CD4-positive, alpha-beta T cell treated with Interleukin-17A for 4 hours (primary cell): ENCODE results near the gene PAX3.

Experiments used
- DNase-seq: peaks from one replicate; pipeline ENCODE4 v3.0.0-alpha.2; 2020; ENCODE audit warnings: mixed read lengths

Gene PAX3

DNA sequence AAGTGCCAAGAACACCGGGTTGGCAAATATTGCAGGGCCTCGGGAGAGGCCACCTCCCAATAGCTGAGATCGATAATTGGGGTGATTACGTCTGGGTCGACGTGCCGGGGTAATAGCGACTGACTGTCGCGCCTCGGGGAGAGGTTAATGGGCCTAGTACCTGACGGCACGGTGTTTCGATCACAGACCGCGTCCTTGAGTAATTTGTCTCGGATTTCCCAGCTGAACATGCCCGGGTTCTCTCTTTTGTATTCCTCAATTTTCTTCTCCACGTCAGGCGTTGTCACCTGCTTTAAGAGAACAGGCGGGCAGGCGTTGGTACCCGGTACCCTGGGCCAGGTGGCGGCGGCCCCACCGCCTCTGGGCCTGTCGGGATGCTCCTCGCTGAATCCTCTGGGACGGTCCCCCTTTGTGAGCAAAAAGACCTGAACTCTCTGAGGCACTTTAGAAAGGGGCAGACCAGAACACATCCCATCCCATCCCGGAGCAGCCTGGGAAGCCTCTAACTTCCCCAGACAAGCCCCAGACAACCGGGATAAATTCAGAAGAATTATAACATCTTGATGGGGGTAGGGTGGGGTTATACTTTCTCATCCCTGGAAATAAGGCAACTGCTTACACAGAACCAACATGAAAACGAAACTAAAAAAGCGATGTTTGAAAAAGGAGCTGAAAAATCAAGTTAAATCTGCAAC lies 3.3 kb downstream of the PAX3 start:
- no peak for DNase-seq

DNA sequence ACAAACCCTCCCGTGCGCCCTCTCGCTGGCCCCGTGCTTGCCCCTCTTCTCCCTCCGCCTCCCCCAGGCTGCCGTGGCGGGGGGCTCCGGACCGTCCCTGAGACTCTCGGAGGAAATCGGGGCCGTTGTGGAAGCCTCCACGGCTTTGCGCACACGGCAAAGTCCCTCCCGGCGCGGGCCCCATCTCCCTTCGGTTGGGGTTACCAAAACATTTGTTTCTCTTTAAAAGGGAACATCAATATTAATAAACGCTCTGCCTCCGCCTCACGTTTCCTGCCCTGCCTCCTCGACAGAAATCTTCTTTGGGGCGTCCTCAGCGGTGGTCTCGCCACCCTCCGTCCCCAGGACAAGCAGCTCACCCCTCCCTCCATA lies 3.8 kb downstream of the PAX3 start:
- no peak for DNase-seq

DNA sequence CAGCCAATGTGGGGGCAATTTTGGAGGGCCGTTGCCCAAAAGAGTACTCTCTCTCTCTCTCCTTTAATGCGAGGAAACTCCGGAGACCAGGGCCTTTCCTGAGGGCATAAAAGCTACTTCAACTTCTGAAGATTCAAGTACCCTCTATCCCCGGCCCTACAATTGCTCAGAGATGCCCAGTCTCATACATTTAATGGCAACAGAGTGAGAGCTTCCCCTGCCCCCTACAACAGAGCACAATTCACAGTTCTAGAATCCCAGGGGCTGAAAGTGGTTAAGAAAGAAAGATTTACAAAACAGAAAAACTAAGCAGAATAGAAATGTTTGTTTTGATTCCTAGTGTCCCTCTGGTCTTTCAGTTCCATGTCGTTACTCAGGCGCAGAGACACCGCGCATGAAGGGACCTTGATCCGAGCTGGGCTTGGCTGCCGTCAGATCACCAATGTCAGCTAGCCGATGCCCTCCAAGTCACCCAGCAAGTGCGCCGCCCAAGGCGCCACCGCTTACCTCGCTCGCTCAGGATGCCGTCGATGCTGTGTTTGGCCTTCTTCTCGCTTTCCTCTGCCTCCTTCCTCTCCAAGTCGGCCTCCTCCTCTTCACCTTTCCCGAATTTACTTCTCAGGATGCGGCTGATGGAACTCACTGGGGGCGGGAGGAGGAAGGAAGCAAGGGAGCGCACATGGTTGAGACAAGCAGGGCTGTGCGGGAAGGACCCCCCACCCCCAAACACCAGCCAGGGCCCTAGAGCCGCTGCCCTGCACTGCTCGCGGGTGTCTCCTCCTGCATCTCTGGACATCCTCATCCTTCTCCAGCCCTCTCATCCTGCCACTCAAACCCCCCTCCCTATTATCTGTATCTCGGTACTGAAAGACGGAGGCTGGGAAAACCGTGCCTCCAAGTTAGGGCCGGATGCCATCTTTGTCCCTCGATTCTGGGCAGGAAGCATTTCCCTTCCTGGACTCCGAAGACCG lies 4.9 kb downstream of the PAX3 start:
- DNase-seq = no peak

DNA sequence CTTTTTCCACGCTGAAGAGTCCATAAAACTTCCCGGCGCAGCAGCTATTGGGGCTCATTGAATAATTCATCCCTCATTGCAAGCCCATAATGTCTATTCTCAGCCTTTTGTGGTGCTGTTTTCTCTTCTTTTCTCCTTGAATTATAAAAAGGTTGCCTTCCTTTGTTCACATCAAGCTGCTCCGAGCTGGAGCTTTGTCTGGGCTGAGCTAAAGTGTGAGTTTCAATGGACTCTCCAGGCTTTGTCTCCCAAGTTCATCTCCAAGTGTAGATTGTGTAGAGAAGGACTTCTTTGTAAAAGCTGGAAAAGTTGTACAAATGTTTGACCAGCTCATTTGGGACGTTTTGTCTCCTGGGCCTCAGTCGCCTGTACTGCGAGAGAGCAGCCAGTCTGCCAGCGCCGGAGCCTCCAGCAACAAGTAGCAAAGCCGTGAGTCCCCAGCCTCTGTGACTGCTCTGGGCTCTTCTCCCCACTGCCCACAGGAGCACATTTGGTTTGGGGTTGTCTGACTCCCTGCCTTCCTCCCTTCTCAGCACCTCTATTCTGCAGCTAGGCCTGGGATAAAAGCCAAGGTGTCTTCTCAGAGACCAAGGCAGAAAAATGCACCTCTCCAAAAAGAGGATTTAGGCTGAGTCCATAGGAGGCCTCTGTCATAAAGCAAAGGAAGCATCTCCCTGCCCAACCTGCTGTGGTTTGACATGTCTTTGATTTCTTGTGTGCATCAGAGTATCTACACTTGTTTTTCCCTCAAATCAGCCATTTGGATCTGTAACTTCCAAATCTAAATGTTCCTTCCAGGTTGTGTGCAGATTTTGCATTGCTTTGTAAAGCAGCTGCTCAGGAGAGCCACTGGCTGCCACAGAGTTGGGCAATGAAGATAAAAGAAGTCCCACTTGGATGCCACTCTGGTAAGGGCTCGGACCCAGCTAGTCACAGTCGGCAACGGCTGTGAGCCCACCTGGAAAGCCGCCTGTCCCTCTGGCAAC lies 6.4 kb downstream of the PAX3 start:
- DNase-seq = no peak

DNA sequence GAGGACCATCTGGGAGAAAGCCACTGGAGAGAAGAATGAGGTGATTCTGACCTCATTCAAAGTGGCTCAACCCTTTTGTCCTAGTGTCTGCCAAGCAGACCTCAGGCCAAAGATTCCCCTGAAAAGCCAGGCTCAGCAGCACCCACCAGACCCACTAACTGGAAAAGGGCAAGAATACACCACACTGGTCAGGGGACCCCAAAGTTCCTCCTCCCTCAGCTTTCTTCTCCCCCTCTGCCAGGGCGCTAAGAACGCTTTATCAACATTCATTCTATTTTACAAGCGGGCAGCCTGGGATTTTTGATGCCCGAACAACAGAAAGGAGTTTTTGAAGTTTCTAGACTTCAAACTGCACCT lies 7.3 kb downstream of the PAX3 start:
- no peak for DNase-seq

DNA sequence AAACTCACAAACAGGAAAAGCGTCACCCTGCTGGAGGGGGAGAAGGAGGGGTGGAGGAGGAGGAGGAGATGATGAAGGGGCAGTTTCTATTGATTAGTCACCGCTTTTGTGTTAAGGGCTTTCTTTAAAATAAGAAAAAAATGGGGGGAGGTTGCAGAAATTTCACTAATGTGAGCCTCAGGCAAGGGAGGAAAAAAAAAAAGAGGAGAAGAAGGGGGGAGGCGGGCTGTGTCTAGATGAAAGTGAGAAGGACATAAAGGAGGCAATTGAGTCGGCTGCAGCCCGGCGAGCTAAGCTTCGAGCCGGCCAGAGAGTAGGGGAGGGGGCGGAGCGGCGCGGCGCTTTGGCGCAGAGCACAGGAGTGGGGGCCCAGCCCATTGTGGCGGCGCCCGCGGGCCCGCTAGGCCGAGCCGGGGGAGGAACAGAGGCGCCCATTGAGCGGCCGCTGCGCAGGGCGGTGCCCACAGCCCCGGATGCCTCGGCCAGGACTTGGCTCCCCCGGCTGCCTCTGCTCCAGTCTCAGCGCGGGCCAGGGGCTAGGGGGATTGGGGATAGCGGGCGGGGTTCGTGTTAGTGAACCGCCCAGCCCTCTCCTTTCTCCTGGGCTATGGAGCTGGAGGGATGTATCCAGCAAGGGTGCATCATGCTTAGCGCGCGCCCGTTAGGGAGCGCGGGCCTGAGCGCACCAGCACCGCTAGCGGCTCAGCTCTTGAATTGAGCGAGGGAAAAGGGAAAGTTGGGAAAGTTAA lies 7.9 kb downstream of the PAX3 start:
- DNase-seq = no peak

DNA sequence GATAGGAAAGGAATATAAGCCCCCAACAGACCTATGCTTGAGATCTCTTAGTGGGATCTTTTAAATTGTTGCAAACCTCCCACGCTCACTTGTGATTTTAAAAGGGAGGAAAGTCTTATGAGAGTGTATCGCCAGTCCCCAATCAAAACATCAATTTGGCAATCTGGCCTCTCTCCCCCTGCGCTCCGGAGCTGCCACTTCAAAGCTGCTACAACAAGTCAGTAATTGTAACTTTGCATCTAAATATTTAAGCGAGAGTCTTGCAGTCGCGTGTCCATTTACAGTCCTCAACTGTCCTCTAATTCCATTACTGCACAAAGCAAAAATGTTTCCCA lies 8.4 kb downstream of the PAX3 start:
- DNase-seq = no peak

DNA sequence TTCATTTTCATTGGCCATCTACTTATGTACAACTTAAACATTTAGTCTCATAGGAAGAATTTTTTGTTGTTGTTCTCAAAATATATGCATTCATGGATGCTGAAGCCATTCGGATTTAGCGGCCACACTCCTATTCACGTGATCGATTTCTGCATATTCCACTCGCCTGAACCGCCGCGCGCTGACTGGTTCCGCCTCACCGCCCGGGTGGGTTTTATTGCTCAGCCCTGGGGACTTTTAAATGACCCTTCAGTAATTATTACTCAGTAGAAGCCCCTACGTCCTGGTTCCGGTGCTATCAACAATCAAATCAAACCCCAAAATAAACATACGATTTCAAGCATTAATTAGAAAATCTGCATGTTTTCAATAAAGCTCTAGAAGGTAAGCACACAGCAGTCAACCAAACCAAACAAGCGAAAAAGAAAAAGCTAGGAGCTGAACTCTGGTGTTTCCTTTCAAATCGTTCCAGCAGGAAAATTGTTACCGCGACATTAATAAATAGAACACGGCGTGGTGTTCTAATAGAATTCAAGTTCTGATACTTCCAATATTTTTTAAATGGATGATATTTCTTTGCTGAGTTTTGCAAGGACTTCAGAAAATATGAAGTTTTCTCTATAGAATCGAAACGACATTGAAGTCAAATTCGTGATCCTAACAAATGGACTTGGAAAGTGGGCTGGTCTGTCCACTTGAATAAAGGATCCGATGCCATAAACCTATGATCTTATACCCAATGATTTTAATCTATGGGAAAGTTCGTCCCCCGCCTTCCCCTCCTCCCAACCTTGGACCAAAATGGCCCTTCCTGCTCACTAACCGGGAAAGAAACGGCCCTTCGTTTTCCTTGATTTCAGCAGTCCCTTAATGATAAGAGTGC lies 9.3 kb downstream of the PAX3 start:
- no peak for DNase-seq

DNA sequence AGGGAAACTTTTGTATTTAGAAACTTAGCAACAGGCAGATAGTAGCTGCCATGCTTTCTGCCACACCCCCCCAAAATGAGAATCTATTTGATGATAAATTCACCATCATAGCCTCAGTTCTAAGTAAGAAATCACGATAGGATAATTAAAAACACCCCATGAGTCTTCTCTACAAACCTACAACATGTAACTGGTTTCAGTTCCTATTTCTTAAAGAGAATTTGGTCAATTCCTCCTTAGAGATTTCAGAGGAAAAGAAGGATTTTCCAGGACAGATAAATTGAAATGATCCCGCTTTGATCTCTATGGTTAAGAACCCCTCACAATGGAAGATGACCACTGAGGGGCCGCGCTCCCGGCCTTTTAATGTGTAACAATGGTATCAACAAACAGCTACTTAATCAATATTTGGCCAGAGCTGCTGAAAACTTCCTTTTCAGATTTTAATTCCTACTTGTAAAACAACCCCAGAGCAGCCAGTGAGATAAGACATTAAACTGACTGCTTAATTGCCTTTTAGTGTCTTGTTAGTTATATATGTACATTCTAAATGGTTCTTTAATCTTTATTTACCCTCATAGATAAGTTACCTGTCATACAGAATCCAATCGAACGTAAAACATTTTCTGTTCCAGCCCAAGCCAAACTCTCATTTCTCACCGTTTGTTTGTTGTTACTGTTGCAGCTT lies 10.1 kb downstream of the PAX3 start:
- no peak for DNase-seq

DNA sequence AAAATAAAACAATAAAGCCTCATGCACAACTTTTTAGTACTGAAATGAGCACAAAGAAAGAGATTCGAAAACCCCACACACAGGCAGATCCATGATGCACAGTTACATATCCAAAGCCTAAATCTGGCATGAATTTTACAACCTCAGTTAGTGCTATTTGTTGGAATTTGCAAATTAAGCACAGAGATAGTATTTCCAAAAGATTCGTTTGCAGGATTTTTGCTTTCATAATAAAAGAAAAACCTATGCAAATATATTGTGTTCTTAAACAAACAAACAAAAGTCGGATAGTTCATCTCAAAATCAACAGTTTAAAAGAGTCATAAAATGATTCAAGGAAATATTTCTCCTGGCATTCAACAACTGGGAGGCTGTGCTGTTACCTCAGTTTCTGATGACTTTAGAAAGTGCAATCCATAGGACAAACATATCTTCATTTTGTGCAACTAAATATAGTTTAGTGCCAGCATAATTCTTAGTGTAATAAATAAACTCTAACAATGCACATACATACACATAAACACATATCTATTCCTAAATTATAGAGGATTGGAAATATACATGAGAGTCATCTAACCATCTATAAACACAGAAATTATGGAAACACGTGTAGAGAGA lies 10.8 kb downstream of the PAX3 start:
- DNase-seq = no peak

DNA sequence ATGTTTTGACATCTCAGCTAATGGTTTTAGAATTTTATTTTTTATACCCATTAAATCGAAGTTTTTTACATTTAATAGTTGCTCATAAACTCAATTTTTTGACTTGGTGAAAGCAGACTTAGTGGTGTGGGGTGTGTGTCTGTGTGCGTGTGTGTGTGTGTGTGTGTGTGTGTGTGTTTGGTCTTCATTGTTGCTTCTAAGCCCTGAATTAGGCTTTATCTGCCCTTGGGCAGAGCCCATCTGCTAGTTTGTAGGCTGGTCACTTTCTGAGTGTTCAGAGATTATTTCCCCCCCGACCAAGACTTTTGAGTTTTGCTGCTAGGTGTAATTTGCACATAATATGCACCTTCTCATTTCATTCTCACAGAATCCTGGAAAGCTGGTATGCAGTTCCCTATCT lies 14.3 kb downstream of the PAX3 start:
- no peak for DNase-seq

DNA sequence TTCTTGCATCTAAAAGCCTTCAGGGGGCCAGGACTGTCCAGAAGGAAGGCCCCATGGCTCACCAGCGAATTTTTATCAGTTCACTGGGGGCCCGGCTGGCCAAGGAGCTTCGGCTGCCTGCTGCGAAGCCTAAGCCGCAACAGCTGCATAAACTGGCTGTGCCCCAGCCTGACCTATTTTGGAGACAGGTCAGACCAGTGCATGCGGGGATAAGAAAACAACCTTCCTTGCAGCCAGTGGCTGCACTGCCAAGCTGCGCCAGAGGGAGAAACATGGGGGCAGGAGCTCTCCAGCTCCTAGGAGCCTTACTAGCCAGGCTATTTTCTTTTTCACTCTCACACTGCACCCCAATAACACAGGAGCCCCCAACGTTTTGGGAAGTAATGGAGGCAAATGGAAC lies 15.2 kb downstream of the PAX3 start:
- no peak for DNase-seq

DNA sequence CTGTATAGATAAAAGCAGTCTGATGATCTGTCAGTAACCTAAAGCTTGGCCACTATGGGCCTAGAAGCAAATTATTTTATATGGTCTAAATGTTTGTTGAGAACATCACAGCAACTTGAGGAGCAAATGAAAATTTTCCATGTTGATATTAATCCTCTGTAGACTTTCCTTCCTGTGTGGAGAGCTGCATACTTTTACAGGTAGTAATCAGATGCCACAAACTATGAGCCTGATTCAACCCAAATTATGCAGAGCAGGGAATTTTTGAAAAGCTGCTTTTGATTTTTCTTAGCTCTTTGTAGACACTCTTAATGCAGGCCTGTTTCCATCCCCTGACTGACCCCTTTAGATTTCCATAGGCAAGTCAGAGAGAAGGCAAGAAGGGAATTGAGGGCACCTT lies 17.3 kb downstream of the PAX3 start:
- DNase-seq = no peak

DNA sequence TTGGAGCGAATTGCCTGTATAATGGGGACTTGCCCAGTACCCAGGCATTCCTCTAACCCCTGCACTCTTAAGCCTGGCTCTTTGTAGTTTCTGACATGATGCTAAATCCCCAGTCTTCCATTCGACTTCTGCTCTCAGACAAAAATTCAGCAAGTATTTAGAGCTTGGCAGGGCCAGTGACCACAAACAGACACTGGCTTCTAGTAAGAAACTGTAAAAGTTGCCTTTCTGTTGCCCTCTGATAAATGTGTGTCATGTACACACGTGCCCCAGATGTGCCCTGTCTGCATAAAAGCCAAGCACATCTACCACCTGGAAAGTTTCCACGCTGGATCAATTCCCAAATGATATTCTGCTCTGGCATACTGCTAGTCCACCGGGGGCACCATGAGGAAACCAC lies 18.0 kb downstream of the PAX3 start:
- DNase-seq = no peak

DNA sequence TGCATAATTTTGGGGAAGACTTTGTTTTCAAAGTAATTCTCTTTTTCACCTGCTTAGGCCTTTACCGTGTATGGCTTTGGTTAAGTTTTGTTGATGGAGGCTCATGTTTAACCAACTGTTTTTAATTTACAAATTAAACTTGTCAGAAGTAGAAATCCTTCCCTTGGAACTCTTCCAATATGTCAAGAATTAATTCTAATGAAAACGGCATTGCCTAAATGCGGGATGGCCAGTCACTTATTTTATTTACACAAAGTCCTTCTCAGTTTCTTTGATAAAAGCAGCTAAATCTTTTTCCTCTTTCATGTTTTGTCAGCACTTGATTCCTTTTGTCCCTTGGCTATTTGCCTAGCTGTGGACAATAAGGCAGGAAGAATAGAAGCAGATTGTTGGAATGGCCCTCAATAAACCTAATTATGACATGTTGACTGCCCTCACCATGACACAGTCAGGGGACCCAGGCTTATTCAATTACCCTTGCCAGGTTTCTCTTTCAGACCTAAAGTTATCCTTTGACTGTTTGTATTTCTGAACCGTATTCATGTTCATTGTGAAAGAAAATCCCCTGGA lies 26.3 kb downstream of the PAX3 start:
- DNase-seq = no peak

DNA sequence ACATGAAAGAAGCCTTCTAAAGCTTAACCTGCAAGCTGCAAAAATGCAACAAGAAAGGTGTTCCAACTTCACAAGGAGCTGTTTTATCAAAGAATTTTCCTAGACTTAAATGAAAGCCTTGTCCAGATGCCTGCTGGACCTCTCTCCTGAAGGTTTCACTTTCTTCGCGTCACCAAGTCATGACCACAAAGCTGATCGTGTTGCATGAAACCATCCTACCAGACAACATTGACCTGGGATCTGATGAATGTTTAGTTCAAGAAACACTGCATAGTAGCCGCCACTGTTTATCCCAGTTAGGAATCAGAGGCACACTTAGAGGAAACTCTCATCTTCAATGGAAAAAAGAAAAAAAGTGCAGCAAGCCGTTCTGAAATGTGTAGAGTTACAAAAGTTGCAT lies 26.9 kb downstream of the PAX3 start:
- DNase-seq = no peak

DNA sequence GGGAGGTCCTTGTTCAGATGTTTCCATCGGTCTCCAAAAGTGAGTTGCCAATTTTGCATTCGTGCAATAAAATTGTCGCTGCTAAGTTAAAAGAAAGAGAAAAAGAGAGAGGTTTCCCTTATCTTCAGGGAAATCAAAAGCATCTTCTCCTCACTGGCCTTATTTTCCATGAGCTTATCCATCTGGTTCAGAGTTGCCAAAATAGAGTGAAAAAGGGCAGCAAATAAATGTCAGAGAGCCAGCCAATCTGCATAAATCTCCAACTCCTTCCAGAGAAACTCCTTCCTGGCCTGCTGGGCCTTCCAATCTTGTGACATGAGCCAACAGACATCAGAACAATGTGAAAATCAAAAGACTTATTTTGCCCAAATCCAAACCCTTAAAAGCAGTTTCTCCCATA lies 28.4 kb downstream of the PAX3 start:
- DNase-seq = no peak

DNA sequence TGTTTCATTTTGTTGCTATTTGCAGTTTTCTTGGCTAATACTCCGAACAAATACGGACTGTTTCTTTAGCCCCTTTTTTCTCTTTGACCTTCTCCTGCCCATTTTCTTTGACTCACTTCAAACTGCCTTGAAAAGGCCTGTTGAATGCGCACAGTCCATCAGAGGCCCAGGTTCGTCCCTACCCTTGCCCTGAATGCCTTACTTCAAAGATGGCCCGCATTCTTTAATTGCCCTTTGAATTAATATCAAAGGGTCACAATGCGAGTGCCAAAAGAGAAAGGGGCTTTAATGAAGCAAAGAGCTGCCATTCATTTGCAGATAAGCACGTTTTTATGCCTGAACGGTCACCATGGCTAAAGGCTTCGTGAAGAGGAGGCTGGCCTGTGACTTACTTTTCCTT lies 29.7 kb downstream of the PAX3 start:
- no peak for DNase-seq

DNA sequence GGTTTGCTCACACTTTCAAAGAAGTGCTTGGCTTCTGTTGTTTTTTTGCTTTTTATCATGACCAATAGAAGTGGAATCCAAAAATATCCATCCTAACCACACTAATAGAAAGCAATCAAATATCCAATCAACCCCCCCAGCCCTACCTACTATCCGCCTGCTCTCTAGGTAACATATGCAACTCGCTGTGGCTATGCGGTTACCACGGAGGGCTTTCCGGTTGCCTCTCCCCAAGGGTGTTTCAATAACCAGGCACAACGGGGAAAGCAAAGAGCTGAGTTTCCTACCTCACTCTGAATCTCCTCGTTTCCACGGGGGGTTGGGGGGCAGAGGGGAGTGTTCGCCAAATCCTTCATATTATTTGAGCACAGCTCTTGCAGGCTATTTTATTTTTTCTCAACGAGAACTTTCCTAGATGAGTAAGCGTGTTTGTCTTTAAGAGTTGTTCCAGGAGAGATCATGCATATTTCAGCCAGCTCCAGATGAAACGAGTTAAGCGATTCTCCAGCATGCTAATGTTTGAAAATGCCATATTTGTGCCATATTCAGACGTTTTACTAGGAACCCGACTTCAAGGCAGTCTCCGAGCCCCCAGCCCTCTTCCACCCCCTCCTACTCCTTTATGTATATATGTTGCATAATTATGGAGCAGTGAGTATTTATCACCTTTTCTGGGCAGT lies 30.3 kb downstream of the PAX3 start:
- DNase-seq = no peak
